IPS-NIHi11 (cell line): ENCODE data around the gene COL4A3.

Source experiments
- DNase-seq: peaks from one replicate; pipeline ENCODE4 v3.0.0; 2012; ENCODE audit warnings: mixed read lengths, low spot score

COL4A3 gene

GRCh38 chr2:227292314-227292713 is 127.9 kb downstream of the COL4A3 start:
- DNase-seq, result no peak

DNA sequence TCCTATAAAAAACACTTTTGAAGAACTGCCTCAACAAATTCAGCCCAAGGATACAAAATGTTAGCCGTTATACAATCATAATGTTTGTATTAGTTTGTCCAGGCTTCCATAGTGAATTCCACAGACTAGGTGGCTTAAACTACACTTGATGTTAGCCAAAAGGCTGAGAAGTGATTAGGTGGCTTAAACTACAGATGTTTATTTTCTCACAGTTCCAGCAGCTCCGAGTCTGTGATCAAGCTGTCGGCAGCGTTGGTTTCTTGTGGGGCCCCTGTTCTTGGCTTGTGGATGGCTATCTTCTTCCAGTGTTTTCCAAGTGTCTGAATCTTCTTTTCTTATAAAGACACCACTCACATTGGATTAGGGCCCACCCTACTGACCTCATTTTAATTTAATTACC is 129.1 kb downstream of the COL4A3 start:
- no peak for DNase-seq

DNA sequence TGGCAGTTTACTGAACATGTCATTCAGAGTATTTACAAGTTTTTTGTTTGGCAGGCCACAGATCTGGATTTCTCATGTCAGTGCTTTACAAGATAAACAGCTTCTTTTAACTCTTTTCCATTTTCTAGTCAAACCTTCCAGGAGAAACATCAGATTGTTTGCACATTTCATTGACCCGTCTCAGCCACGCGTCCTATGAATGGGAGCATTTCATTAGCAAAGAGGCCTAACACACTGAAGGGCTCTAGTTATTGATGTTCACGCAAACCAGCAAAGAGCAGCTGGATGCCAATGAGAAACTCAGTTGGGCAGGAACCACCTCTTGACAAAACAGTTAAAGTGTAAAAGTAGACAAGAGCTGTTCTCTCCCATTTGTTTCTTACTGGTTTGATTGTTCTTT is 131.4 kb downstream of the COL4A3 start:
- no peak for DNase-seq

GRCh38 chr2:227296671-227297405 is 132.4 kb downstream of the COL4A3 start:
- no peak for DNase-seq

DNA sequence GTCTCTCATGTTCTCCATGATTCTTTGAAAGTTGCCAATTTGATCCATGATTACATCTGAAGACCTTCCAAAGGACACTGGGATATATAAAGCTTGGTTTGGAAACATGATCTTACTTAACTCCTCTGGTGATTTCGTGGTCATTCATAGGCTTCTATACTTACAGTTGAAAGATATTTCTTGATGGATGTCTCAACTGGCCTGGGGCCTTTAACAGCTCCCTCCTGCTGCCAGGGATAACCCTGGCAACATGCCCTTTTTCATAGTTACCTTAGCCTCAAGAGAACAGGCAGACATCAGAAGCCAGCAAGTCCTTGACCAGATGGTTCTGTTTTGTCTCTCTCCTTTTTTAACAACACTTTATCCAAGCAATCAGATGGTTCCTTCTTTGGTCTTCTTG is 137.1 kb downstream of the COL4A3 start:
- no peak for DNase-seq

DNA sequence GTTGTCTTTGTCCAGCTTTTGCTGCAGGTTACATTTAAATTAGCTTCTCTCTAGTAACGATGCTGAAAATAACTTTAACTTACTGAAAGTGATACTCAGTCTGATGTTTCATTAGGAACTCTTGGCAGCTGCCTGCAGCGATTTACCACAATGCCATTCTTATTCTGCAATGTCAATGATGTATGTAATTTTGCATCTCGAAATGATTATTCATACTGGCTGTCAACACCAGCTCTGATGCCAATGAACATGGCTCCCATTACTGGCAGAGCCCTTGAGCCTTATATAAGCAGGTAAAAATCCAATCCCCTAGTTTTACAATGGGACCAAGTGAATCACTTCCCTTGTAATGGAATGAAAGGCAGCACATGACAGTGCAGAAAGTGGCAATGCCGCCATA is 144.4 kb downstream of the COL4A3 start:
- no peak for DNase-seq

GRCh38 chr2:227310756-227311110 is 146.3 kb downstream of the COL4A3 start:
- peak; percentile 17 for DNase-seq

GRCh38 chr2:227311861-227312506 is 147.6 kb downstream of the COL4A3 start:
- DNase-seq, result no peak

DNA sequence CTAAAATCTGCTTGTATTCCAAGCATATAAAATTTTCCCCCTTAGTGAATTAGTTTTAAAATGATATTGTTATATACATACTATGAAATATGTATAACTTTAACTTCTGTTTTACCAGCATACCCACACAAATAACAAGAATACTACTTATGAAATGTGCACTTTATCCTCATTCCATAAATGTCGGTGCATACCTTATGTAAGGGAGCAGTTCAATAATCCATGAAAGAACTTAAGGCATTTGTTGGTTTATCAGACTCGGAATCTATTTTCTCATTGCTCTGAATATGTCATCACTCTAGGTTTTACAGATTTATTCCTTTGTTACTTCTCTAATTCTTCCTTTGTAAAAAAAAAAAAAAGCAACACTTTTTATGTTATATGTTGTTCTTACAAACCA is 148.2 kb downstream of the COL4A3 start:
- DNase-seq, result no peak

- no peak for DNase-seq
Measured at GRCh38 chr2:227313310-227313709, 148.9 kb downstream of the COL4A3 start.

GRCh38 chr2:227317834-227318233 is 153.4 kb downstream of the COL4A3 start:
- DNase-seq, result no peak

DNA sequence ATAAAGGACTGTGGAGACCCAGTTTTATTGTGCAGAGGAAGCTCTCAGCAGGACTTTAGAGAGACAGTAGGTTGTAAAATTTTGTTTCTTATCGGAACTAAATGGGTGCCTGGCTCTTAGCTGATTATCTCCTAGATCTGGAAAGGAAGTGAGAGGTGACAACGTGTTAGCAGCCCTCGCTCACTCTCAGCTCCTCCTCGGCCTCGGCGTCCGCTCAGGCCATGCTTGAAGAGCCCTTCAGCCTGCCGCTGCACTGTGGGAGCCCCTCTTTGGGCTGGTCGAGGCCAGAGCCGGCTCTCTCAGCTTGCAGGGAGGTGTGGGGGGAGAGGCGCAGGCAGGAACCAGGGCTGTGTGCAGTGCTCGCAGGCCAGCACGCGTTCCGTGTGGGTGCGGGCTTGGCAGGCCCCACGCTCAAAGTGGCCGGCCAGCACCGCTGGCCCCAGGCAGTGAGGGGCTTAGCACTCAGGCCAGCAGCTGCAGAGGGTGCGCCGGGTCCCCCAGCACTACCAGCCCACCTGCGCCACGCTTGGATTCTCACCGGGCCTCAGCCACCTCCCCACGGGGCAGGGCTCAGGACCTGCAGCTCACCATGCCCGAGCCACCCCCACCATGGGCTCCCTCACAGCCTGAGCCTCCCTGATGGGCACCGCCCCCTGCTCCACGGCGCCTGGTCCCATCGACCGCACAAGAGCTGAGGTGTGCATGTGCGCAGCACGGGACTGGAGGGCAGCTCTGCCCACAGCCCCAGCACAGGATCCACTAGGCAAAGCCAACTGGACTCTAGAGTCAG is 156.1 kb downstream of the COL4A3 start:
- no peak for DNase-seq

DNA sequence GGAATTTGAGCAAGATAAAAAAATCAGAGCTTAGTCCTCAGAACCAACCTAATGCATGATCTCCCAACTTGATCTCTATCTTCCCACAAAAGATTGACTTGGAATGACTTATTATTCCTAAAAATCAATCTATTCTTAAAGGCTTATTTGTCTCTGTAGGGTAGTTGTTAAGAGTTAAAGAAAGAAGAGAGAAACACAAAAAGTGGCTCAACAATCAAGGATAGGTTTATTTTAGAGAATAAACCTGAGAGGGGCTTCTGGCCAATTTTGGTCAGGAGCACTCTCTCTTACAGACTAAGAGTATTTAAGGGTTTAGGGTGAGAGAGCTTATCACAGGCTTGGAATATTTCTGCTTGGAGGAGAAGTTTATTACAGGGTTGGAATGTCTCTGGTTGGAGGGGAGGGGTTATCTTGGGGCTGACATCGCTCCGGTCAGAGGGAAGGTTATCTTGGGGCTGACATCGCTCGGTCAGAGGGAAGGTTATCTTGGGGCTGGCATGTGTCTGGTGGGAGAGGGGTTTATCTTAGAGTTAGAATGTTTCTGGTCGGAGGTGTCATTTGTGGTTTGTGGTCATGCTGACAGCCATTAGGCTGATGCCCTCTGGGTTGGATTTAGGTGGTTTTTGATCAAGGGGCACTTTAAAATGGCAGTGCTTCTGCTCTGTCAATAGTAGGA is 158.2 kb downstream of the COL4A3 start:
- no peak for DNase-seq

GRCh38 chr2:227323818-227324217 is 159.4 kb downstream of the COL4A3 start:
- DNase-seq, result no peak

- peak; percentile 24 for DNase-seq
Measured at GRCh38 chr2:227324642-227324994, 160.2 kb downstream of the COL4A3 start.

DNA sequence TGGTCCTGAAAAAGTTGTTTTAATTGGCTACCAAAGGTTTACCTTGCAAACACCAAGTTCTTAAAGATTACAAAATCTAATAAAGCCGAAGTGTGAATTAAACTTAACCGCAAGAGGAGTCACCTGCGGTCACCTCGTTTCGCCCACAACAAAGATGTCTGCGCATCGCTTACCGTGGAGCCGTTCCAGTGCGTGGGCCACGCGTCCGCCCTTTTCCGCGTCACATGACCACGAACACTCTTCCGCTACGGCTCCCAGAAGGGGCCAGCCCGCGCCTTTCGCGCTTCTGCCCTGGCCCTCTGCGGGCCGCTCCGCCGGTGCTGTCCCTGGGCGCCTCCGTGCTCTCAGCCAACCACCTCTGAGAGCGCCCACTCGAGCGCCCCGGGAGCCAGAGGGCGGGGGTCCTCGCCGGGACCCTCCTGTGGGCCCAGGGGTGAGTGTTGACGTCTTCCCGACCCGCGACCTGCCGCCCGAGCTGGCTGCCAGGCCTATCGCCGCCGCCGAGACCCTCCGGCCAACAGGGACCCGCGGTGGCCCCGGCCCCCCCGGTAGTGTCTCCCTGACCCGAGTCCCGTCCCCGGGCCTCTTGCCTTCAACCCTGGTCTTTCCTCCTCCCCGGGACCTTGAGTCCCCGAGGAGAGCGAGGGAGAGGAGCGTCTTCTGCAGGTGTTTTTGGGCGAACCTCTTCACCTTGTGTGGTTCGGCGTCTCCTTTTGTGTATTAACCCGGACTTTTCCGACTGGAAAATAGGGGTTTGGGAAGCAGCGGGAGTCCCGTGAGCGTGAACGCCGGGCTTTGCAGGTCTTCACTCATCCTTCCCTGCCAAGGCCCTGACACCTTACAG is 160.8 kb downstream of the COL4A3 start, which contains the start of gene MFF:
MFF (plus strand) TSS at position 257 of the 844 bp plus-strand sequence. CDS start 5,415 bp downstream, outside the sequence.
- DNase-seq, result peak; percentile 94

- DNase-seq, result peak; percentile 45
Measured at GRCh38 chr2:227325839-227326195, 161.4 kb downstream of the COL4A3 start.

- no peak for DNase-seq
Measured at GRCh38 chr2:227326783-227327182, 162.4 kb downstream of the COL4A3 start.

- DNase-seq, result no peak
Measured at GRCh38 chr2:227335713-227336112, 171.3 kb downstream of the COL4A3 start.

GRCh38 chr2:227337442-227337841 is 173.0 kb downstream of the COL4A3 start:
- no peak for DNase-seq

DNA sequence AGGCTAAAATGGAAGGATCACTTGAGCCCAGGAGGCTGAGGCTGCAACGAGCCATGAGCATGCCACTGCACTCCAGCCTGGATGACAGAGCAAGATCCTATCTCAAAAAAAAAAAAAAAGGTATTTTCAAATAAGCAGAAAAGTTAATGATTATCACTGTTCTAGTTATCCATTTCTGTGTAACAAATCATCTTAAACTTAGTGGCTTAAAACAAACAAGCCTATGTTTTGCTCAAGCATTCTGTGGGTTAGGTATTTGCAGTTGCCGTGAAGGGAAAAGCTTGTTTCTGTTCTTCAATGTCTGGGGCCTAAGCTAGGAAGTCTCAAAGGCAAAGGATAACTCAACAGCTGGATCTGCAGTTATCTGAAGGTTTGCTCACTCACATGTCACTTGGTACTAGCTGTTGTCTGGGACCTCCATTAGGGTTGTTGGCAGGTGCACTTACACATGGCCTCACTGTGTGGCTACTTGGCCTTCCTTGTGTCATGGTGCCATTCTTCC is 174.7 kb downstream of the COL4A3 start:
- DNase-seq, result no peak
